ENCODE data around the gene UQCC5. TPM values are rescaled to one million over a fixed set of nuclear protein-coding genes. Genes with fewer than 3 reads are reported as not detected.
A peak's percentile ranks its signal among the peaks of the same experiment; 100 is the strongest.

Gene UQCC5
- total RNA-seq, 1 donor from 2014 or later, result 2.2 TPM

DNA sequence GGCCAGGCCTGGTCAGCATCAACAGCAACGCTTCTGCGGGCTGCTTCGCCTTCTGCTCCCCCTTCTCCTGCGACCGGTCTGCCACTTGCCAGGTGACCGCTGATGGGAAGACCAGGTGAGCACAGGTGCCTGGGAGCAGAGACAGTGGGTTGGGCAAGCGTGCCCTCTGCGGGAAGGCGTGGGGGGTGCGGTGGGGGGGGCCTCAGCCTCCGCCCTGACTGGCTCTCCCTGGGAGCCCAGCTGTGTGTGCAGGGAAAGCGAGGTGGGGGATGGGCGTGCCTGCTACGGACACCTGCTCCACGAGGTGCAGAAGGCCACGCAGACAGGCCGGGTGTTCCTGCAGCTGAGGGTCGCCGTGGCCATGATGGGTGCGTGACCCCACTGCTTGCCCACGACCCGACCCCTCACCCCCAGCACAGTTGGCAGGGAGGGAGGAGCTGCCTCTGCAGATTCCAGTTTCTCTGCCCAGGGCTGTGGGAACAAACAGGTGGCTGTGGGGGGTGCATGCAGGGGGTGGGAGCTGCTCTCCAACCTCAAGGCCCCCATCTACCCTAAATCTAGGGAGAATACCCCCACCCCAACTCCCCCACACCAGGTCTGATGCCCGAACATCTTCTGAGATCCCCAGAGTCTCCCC lies 32.5 kb upstream of the UQCC5 start:
- DNase-seq (ENCODE audit: low spot score), result no peak

DNA sequence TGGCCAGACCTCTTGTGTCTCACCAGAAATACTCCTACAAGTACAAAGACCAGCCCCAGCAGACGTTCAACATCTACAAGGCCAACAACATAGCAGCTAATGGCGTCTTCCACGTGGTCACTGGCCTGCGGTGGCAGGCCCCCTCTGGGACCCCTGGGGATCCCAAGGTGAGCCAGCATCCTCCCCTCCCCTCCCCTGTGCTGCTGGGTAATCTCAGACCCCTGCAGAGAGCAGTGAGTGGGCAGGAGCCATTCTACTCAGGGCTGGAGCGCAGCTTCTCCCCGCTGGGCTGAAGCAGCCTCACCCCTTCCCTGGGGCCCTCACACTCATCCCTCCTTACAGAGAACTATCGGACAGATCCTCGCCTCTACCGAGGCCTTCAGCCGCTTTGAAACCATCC lies 31.4 kb upstream of the UQCC5 start:
- no peak for DNase-seq (ENCODE audit: low spot score)

DNA sequence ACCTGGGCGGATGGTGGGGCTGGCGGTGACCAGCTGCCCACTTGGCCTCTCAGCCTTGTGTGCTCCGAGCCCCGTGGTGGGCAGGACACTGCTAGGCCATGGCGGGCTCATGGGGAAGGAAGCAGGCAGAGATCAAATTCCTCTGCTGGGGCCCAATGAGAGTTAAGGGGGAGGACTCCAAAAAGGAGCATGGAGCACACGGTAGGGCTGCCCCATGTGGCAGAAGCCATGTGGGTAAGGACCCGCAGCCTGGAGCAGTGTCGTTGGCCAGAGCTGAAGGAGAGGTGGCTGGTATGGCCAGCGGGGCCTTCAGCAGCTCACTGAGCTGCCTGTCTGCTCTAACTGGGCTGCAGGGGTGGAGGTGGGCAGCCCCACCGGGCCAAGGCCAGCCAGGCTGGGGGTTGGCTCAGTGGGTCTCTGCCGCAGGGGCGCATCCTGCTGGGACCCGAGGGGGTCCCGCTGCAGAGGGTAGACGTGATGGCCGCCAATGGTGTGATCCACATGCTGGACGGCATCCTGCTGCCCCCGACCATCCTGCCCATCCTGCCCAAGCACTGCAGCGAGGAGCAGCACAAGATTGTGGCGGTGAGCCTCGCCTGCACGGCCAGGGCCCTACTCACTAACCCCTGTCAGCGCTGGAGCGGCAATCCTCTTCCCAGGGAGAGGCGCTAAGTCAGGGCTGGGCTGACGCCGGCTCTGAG lies 30.0 kb upstream of the UQCC5 start:
- no peak for DNase-seq (ENCODE audit: low spot score)

GRCh38 chr3:52507359-52507758 lies 29.0 kb upstream of the UQCC5 start:
- DNase-seq (ENCODE audit: low spot score), result peak; percentile 73

- DNase-seq (ENCODE audit: low spot score), result no peak
These were observed 26.6 kb upstream of the UQCC5 start for GRCh38 chr3:52509753-52510328.

GRCh38 chr3:52511509-52511908 lies 24.9 kb upstream of the UQCC5 start:
- no peak for DNase-seq (ENCODE audit: low spot score)

- no peak for DNase-seq (ENCODE audit: low spot score)
These were observed 24.3 kb upstream of the UQCC5 start for GRCh38 chr3:52512105-52512504.

DNA sequence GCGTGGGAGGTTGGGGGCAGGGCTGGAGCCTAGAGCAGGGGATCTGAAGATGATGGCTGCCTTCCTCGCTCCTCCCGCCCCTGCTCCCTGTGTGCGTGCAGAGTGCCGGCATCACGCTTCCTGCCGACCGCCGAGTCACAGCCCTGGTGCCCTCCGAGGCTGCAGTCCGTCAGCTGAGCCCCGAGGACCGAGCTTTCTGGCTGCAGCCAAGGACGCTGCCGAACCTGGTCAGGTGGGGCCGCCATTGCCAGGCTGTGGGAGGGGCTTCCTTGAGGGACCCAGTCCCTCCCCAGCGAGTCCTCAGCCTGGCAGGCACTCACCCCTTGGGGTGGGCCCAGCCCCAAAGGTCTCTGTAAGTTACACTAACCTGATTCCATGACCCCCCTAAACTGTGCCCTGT lies 23.7 kb upstream of the UQCC5 start:
- no peak for DNase-seq (ENCODE audit: low spot score)

- no peak for DNase-seq (ENCODE audit: low spot score)
These were observed 23.1 kb upstream of the UQCC5 start for GRCh38 chr3:52513281-52513680.

- no peak for DNase-seq (ENCODE audit: low spot score)
These were observed 21.8 kb upstream of the UQCC5 start for GRCh38 chr3:52514576-52514975.

DNA sequence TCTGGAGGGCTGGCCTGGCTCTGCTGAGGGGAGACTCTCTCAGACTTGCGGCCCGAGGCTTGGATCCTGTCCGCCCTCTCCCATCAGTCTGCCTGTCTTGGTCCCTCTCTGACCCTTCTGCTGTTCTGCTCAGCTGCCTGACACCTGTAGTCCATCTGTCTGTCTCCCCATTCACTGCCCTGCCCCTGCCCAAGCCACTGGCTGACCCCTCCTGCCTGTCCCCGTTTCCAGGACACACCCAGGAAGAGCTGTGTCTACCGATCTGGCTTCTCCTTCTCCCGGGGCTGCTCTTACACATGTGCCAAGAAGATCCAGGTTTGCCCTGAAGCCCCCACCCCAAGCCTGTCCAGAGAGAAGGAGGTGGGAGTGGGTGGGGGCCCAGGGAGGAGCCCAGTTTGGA lies 21.2 kb upstream of the UQCC5 start:
- no peak for DNase-seq (ENCODE audit: low spot score)

DNA sequence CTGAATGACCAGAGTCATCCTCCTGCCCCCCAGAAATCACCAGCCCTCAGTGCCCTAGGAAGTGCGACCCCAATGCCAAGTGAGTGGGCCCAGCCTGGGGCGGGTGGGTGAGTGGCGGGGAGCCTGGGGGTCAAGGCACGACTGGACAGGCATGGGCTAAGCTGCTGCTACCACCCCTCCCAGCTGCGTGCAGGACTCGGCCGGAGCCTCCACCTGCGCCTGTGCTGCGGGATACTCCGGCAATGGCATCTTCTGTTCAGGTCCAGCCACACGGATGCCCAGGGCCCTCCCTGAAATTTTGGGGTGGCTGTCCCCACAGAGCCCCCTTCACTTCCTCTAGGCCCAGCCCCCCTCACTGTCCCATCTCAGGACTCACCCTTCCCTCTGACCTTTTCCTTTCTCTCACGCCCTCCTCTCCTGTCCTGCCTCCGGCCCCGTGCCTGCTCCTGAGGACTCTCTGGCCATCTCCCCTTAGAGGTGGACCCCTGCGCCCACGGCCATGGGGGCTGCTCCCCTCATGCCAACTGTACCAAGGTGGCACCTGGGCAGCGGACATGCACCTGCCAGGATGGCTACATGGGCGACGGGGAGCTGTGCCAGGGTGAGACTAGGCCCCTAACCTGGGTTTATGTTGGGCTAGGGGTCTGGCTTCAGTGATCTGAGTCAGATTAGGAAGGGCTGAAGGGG lies 19.8 kb upstream of the UQCC5 start:
- no peak for DNase-seq (ENCODE audit: low spot score)

DNA sequence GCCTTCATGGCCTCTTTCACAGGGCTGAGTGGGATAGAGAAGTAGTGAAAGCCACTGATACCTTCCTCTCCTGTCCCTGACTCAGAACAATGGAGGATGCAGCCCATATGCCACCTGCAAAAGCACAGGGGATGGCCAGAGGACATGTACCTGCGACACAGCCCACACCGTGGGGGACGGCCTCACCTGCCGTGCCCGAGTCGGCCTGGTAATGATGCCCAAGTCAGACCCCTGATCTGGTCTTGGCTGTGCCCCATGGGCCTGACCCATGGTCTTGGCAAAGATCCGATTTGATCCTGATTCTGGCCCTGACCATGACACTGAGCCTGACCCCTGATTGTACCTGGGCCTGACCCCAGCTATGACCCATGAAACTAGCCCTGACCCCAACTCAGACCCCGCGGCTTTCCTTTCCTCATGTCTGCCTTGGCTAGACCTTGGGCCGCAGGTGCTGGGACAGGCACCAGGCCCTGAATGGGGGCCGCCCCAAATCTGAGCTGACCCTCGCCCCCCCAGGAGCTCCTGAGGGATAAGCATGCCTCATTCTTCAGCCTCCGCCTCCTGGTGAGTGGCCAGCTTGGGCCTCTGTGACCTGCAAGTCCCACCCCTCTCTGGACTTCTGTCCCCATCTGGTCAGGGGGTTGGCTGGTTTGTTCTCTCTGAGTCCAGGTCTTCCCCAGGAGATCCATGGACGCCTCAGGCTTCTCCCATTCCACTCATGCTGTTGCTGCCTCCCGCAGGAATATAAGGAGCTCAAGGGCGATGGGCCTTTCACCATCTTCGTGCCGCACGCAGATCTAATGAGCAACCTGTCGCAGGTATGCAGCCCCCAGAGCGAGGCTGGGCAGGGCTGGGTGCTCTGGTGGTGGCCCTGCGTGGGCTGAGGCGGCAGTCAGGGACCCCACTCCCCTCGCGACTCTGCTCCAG lies 18.3 kb upstream of the UQCC5 start:
- no peak for DNase-seq (ENCODE audit: low spot score)

DNA sequence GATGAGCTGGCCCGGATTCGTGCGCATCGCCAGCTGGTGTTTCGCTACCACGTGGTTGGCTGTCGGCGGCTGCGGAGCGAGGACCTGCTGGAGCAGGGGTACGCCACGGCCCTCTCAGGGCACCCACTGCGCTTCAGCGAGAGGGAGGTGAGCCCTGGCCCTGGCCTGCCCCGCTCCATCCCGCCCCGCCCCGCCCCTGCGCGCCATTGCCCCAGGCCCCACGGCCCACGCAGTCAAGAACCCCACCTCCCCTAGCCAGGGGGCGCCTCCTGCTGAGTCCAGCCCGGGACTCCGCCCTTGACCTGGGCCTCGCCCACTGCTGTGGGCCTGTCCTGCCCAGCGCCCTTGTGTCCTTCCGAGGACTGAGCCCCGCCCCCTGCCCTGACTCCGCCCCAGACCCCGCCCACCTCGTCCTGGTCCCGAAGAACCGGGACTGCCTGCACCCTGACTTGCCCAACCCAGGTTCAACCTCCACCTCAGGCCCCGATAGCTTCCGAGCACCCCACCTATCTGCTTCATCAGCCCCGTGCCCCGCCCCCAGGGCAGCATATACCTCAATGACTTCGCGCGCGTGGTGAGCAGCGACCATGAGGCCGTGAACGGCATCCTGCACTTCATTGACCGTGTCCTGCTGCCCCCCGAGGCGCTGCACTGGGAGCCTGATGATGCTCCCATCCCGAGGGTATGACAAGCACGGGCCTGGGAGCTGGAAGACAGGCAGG lies 17.5 kb upstream of the UQCC5 start:
- DNase-seq (ENCODE audit: low spot score), result no peak

DNA sequence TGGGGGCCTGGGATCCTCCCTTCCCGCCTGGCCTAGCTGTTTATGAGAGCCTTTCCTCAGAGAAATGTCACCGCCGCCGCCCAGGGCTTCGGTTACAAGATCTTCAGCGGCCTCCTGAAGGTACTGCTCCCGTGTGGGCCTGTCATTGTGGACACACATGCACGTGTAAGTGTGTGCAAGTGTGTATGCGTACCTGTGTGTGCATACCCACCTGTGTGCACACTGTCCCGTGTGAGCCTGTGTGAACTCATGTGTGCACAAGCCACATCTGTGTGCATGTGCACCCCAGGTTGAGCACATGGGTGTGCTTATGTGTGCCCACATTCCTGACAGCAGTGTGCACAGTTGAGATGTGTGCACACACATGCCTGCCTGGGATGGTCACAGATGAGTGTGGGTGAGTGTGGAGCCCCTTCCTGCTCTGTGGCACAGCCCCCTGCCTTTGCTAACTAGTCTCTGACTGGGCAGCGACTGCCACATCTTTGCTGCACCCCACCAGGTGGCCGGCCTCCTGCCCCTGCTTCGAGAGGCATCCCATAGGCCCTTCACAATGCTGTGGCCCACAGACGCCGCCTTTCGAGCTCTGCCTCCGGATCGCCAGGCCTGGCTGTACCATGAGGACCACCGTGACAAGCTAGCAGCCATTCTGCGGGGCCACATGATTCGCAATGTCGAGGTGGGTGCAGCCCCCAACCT lies 16.8 kb upstream of the UQCC5 start:
- no peak for DNase-seq (ENCODE audit: low spot score)

GRCh38 chr3:52520141-52520667 lies 16.2 kb upstream of the UQCC5 start:
- no peak for DNase-seq (ENCODE audit: low spot score)

DNA sequence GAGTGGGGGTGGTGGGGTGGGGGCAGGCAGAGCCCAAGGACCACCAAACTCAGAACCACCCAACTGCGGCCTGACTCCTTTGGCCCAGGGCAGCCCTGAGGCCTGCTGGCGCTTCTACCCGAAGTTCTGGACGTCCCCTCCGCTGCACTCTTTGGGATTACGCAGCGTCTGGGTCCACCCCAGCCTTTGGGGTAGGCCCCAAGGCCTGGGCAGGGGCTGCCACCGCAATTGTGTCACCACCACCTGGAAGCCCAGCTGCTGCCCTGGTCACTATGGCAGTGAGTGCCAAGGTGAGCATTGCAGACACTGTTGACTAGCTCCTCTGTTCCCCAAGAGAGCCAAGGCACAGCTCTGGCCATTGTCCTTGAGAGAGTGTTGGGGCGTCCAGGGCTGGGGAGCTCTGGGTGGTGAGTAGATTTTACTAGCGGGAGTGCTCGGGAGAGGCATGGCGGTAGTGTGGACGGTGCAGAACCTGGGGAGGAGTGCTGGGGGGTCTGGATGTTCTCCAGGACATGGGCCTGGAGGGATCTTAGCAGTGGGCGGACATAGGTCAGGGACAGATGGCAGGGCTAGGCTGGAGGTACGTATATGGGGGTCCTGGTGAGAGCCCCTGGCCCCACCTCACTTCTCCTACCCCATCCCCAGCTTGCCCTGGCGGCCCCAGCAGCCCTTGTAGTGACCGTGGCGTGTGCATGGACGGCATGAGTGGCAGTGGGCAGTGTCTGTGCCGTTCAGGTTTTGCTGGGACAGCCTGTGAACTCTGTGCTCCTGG lies 15.5 kb upstream of the UQCC5 start:
- DNase-seq (ENCODE audit: low spot score), result no peak

DNA sequence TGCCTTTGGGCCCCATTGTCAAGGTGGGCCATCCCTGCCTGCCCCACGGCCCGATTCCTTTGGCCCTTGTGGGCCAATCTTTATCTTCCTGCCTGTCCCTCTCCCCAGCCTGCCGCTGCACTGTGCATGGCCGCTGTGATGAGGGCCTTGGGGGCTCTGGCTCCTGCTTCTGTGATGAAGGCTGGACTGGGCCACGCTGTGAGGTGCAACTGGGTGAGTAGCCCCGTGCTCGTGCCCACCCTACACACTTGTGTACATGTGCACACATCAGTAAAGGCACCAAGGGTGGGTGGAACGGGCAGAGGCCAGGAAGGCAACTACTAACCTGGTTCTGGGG lies 14.9 kb upstream of the UQCC5 start:
- DNase-seq (ENCODE audit: low spot score), result no peak

DNA sequence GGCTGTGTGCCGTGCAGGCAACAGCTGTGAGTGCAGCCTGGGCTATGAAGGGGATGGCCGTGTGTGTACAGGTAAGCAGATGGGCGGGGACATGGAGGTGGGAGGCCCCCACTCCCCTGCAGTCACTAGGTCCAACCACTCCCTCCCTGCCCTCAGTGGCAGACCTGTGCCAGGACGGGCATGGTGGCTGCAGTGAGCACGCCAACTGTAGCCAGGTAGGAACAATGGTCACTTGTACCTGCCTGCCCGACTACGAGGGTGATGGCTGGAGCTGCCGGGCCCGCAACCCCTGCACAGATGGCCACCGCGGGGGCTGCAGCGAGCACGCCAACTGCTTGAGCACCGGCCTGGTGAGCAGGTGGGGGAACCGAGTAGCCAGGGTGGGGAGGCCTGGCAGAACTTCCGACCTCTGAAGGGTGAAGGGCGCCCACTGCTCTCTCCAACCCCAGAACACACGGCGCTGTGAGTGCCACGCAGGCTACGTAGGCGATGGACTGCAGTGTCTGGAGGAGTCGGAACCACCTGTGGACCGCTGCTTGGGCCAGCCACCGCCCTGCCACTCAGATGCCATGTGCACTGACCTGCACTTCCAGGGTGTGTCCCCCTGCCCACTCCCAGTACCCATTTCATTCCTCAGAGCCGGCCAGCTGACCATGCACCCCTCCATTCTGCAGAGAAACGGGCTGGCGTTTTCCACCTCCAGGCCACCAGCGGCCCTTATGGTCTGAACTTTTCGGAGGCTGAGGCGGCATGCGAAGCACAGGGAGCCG lies 14.3 kb upstream of the UQCC5 start:
- DNase-seq (ENCODE audit: low spot score), result no peak
